A549 treated with Mapracorat at 1 μM for 4 hours (cell line): ENCODE data around the gene WNT6. TPM values are rescaled to one million over a fixed set of nuclear protein-coding genes. Genes with fewer than 3 reads are reported as not detected.

Experiments used
- total RNA-seq: library from RNA; stranded (reverse); fragments of 200-300 nt; extraction: Qiagen RNA extraction; gene quantifications from 5 replicates; pipeline ENCODE4 v1.2.3, GENCODE V29; 2022

The WNT6 gene
- 0.12 to 0.29 TPM (median 0.19 TPM) in 5 replicates for total RNA-seq

GRCh38 chr2:218859556-218859987 is at the start of gene WNT6:
TSS of gene WNT6 (plus strand) at chr2:218859805. CDS start at chr2:218860038, 233 bp downstream.

GRCh38 chr2:218831378-218831990 is 28.1 kb upstream of the WNT6 start, which contains the start of gene PRKAG3:
TSS of gene PRKAG3 (minus strand) at chr2:218831803.

GRCh38 chr2:218880102-218880858 is 20.7 kb downstream of the WNT6 start, which contains the start of gene WNT10A:
TSS of gene WNT10A (plus strand) at chr2:218880852. CDS start at chr2:218880996, 144 bp downstream.

Other genes starting within 250 kb of the WNT6 start
- gene ZNF142, start 200.2 kb upstream of the WNT6 start, total RNA-seq, result 12.7 to 19.0 TPM (median 17.1 TPM) in 5 replicates
- 40.0 to 53.1 TPM (median 43.5 TPM) in 5 replicates for gene BCS1L, start 200.1 kb upstream of the WNT6 start, total RNA-seq
- 50.2 to 55.3 TPM (median 51.5 TPM) in 5 replicates for gene RNF25, start 187.8 kb upstream of the WNT6 start, total RNA-seq
- 9.1 to 12.7 TPM (median 12.4 TPM) in 5 replicates for gene STK36, start 187.7 kb upstream of the WNT6 start, total RNA-seq
- 24.1 to 32.8 TPM (median 24.6 TPM) in 5 replicates for gene TTLL4, start 149.0 kb upstream of the WNT6 start, total RNA-seq
- 0.14 to 0.16 TPM (median 0.15 TPM) in 3 of 5 replicates, not detected in the others for gene CYP27A1, start 77.7 kb upstream of the WNT6 start, total RNA-seq
- not detected in 5 replicates for gene PRKAG3, start 28.0 kb upstream of the WNT6 start, total RNA-seq
- 0.10 to 0.16 TPM (median 0.12 TPM) in 4 of 5 replicates, not detected in the other for gene WNT10A, start 21.0 kb downstream of the WNT6 start, total RNA-seq
- 3.4 to 6.2 TPM (median 4.7 TPM) in 5 replicates for gene CDK5R2, start 99.9 kb downstream of the WNT6 start, total RNA-seq
- not detected in 5 replicates for gene FEV, start 125.4 kb downstream of the WNT6 start, total RNA-seq
- not detected in 5 replicates for gene CRYBA2, start 133.6 kb downstream of the WNT6 start, total RNA-seq
- gene CFAP65, start 181.7 kb downstream of the WNT6 start, total RNA-seq, result 0.12 to 0.48 TPM (median 0.29 TPM) in 5 replicates
- gene IHH, start 201.1 kb downstream of the WNT6 start, total RNA-seq, result 0.30 to 0.89 TPM (median 0.53 TPM) in 5 replicates